ENCODE measurements around the gene ZDHHC6.

ZDHHC6 gene

DNA sequence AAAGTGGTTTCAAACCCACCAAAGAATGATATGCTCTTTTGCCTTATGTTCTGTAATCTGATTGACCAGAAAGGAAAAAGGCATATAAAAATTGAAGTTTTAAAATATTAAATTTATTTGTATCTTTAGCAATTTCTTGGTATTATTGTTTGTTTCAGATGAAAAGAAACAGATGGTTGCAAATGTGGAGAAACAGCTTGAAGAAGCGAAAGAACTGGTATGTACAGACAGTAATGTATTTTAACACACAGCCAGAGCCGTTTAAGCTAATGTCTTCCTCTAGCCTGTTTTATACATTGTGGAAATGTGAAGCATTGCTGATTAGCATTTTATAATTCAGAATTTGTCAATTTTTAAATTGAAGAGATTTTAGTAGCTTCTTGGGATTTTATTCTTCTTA, 13.7 kb upstream of the ZDHHC6 start:
- ATAC-seq = no peak
- H3K4me1 Mint-ChIP-seq = peaks cover 16% of the 10 kb centered on the region
- H3K4me3 Mint-ChIP-seq = no peak overlapping the region
- peaks cover 23% of the 10 kb centered on the region for H3K36me3 Mint-ChIP-seq
- no peak overlapping the region for H3K27ac Mint-ChIP-seq
- no peaks in the 10 kb centered on the region for H3K27me3 Mint-ChIP-seq
- H3K9me3 Mint-ChIP-seq = no peaks in the 10 kb centered on the region

DNA sequence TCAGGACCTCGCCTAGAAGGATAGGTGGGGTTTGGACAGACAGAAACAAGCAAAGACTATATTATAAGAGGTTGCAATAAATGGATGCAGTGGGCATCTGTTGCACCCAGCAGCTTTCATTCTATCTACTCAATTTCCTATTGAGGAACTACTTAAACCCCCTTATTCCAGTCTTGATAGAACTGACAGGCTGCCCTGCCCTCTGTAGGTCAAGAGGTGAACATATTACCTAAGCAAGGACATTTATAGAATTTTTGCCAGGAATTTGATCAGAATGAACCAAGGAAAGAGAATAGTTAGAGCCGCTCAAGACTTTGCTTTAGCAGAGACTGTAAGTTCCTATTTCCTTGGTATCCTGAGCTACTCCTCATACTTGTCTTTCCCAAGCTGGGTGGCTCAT, 9.8 kb upstream of the ZDHHC6 start:
- H3K4me1 Mint-ChIP-seq = peaks cover 23% of the 10 kb centered on the region
- H3K9me3 Mint-ChIP-seq = no peaks in the 10 kb centered on the region
- no peaks in the 10 kb centered on the region for H3K27me3 Mint-ChIP-seq
- peaks cover 6% of the 10 kb centered on the region for H3K36me3 Mint-ChIP-seq
- no peak overlapping the region for H3K27ac Mint-ChIP-seq
- ATAC-seq = no peak
- no peak overlapping the region for H3K4me3 Mint-ChIP-seq

DNA sequence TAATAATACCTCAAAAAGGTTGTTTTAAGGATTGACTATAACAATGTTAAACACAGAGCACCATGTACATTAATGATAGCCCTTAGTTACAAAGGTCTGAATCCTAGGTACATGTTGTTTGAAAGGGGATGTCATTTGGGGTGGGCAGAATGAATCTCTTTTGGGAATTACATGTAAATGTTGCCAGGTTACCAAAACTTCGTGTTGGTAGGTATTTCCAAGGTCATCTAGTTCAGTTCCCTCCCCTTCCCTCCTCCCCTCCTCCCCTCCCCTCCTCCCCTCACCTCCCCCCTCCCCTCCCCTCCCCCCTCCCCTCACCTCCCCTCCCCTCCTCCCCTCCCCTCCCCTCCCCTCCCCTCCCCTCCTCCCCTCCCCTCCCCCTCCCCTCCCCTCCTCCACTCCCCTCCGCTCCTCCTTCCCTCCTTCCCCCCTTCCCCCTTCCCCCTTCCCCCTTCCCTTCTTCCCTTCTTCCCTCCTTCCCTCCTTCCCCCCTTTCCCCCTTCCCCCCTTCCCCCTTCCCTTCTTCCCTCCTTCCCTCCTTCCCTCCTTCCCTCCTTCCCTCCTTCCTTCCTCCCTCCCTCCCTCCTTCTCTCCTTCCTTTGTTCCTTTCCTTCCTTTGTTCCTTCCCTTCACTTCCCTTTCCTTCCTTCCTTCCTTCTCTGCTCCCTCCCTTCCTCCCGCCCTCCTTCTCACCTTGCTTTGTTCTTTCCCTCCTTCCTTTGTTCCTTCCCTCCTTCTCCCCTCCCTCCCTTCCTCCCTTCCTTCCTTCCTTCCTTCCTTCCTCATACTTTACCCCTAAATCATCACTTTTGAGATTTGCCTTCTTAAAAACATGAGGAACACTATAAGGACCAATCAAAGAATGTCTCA, 8.4 kb upstream of the ZDHHC6 start:
- ATAC-seq = no peak
- Mint-ChIP-seq H3K4me3 (no peak overlapping the region), H3K36me3 (peaks cover 9% of the 10 kb centered on the region), H3K9me3 (no peaks in the 10 kb centered on the region), H3K27ac (peak overlapping the region; percentile 41), H3K27me3 (no peaks in the 10 kb centered on the region), H3K4me1 (peaks cover 29% of the 10 kb centered on the region)

DNA sequence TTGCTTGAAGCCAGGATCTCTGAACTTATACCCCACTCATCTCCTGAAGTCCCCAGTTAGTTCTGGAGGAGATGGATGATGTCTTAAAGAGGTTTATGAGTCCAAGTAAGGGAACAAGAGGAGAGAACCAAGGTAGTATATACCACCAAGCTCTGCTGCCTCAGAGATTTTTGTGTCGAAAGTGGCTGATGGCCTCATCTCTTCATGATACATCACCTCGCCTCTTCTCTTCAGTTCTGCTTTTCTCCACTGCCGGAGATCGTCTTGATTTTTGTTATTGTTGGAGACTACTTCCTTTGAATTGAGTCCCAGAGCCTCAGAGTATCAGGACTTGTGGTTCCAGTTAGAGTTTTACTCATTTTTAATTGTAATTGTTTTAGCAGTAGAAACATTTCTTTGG, 2.2 kb upstream of the ZDHHC6 start:
- peaks cover 35% of the 10 kb centered on the region for H3K4me1 Mint-ChIP-seq
- no peaks in the 10 kb centered on the region for H3K9me3 Mint-ChIP-seq
- ATAC-seq = no peak
- H3K27me3 Mint-ChIP-seq = no peaks in the 10 kb centered on the region
- peaks cover 15% of the 10 kb centered on the region for H3K36me3 Mint-ChIP-seq
- H3K4me3 Mint-ChIP-seq = peak overlapping the region; percentile 13
- H3K27ac Mint-ChIP-seq = no peak overlapping the region

DNA sequence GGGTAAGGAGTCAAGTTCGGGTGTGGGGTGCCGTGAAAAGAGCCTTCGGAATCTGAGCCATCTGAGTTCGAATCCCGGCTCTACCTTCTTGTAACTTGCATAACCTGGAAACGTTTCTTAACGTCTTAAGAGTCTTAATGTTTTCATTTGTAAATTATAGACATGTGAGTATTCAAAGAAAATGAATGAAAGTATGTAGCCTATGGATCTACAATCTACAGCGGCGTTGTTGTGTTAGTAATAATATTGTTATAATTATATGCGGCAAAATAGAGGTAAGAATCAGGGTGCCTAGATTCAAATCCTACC, 860 bp upstream of the ZDHHC6 start:
- H3K4me1 Mint-ChIP-seq = peaks cover 42% of the 10 kb centered on the region

DNA sequence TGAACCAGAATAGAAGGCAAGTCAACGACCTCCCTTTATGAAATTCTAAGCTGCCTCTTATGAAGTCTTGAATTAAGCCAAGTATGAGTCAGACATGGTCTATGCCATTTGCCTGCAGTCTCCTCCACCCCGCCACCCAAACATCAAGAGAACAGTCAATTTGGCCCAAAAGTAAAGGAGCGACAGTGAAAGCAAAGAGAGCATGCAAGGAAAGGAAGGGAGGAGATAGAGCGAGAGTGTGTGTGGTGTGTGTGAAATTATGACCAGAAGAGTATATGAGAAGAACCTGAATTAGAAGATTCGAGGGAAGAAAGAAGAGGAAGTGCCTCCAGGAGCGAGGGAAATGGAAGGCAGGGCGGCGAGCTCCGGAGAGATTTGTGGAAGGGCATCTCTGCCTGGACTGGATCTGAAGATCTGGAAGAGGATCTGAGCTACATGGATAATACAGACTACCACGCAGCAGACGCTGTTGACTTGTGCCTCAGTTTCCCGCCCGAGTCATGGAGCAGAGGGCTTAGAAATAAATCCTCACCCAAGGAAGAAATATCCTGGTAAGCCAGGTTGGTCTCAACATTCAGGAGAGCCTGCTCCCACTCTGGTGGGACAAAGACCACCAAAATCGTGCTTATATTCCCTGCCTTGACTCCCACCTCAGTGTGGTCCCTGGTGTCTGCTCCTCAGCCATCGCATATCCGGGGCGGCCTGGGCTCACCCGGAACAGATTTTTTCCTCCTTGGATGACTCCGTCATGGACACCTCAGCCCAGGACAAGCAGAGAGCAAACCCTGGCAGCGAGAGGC, 459 bp downstream of the ZDHHC6 start:
- Mint-ChIP-seq H3K9me3 (no peaks in the 10 kb centered on the region), H3K36me3 (peaks cover 28% of the 10 kb centered on the region), H3K4me3 (peak overlapping the region; percentile 95), H3K27me3 (no peaks in the 10 kb centered on the region), H3K4me1 (peaks cover 47% of the 10 kb centered on the region), H3K27ac (peak overlapping the region; percentile 92)
- no peak for ATAC-seq

More for the DNA sequence above, 860 bp upstream of the ZDHHC6 start:
- Mint-ChIP-seq H3K36me3 (peaks cover 19% of the 10 kb centered on the region), H3K27ac (peak overlapping the region; percentile 92), H3K27me3 (no peaks in the 10 kb centered on the region), H3K4me3 (peak overlapping the region; percentile 95), H3K9me3 (no peaks in the 10 kb centered on the region)
- ATAC-seq = no peak

DNA sequence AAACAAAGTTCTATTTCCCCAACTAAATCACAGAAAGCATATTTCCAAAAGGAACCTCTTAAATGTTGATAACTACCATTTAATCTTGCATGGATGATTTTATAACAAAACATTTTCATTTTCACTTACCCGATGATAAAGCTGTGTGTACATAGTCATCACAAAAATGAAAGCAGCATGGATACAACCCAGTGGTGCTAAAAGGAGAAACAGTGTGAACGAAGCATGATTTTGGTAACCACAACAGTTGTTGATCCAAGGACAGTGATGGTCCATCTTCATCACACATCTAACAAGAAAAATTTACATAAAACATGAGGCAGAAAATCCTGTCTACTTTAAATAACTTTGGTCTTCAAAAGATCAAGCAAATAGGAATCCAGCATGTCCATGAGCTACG, 4.7 kb downstream of the ZDHHC6 start:
- H3K4me3 Mint-ChIP-seq = no peak overlapping the region
- peak overlapping the region; percentile 40 for H3K27ac Mint-ChIP-seq
- peaks cover 40% of the 10 kb centered on the region for H3K36me3 Mint-ChIP-seq
- H3K4me1 Mint-ChIP-seq = peaks cover 32% of the 10 kb centered on the region
- H3K9me3 Mint-ChIP-seq = no peaks in the 10 kb centered on the region
- ATAC-seq = no peak
- no peaks in the 10 kb centered on the region for H3K27me3 Mint-ChIP-seq

DNA sequence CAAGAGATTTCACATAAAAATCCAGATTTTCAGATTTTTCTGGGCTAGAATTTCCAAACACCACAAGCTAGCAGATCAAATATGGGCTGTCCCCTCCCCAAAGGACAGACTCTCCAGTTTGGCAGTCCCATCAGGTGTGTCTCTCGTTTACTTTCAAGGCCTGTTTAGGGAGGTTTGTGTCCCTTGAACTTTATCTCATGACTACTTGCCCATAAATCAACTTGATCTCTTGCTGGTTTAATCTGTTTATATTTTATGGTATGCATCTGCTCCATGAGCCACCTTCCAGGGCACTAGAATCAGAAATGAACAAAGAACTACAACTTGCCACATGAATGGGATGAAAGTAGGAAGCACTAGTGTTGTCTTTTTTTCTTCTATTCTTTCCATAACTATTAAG, 5.2 kb downstream of the ZDHHC6 start:
- peak overlapping the region; percentile 40 for H3K27ac Mint-ChIP-seq
- H3K4me3 Mint-ChIP-seq = no peak overlapping the region
- ATAC-seq = no peak

DNA sequence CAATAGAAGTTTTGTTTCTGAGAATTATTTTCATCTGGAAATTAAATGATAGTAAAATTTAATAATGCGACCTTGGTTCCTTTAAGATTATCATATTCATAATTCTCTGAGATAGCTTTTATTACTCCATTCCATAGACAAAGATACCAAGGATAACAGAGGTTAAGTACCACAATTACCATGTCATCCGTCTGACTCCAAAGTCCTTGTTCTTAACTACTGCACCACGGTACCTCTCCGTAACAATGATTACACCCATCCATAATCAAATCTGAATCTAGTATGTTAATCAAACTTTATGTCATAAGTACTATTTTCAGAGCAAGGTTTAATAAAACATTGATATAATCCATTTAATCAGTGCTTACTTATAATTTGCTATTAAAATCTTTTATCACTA, 8.4 kb downstream of the ZDHHC6 start:
- no peak for ATAC-seq
- Mint-ChIP-seq H3K4me1 (peaks cover 16% of the 10 kb centered on the region), H3K27ac (no peak overlapping the region), H3K27me3 (no peaks in the 10 kb centered on the region), H3K9me3 (no peaks in the 10 kb centered on the region), H3K4me3 (no peak overlapping the region), H3K36me3 (peaks cover 45% of the 10 kb centered on the region)

More for the DNA sequence above, 5.2 kb downstream of the ZDHHC6 start:
- no peaks in the 10 kb centered on the region for H3K27me3 Mint-ChIP-seq
- peaks cover 40% of the 10 kb centered on the region for H3K36me3 Mint-ChIP-seq
- H3K9me3 Mint-ChIP-seq = no peaks in the 10 kb centered on the region
- peaks cover 32% of the 10 kb centered on the region for H3K4me1 Mint-ChIP-seq

DNA sequence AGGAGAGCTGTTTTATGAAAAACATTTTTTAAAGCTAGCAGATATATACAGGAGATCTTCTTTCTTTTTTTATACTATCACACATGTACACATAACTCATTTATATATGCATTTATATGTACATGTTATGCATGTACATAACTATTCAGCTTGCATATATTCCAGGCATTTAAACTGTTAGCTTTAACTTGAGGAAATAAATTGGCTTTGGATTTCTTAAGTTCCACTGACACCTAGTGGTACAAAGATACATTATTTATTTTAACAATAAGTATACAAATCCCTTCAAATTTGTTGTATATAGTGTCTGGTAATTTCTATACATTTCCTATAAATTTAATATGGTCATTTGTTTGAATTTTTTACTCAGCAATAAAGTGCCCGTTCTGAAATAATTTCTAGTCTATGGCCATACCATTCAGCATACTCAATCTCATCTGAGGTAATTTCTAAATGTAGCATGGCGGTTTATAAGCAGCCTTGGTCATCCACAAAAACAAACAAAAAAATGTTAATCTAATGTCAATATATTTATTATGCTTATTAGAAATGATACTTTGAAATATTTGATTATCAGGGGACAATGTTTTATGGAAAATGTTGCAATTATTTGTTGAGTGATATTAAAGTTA, 11.6 kb downstream of the ZDHHC6 start:
- Mint-ChIP-seq H3K4me1 (peaks cover 6% of the 10 kb centered on the region), H3K27me3 (no peaks in the 10 kb centered on the region), H3K27ac (no peak overlapping the region), H3K36me3 (peaks cover 43% of the 10 kb centered on the region), H3K4me3 (no peak overlapping the region), H3K9me3 (no peaks in the 10 kb centered on the region)
- ATAC-seq = no peak

DNA sequence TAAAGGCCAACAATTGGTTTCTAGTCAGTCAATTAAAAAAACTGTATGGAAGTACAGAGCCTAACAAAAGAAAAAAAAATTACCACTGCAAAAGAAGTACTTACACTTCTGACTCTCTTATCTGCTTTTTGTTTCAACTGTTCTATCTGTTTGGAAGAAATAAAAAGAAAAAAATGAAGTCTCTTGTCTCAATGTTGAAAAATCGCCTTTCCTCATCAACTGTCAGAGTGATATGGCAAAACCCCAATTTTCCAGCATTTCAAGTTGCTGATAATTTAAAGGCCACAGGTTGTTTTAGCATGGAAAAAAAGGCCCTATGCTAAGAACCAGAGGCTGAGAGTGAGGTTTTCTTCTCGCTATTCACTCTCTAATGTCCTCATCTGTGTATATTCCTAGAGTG, 13.6 kb downstream of the ZDHHC6 start:
- Mint-ChIP-seq H3K4me1 (peaks cover 14% of the 10 kb centered on the region), H3K27ac (no peak overlapping the region), H3K9me3 (no peaks in the 10 kb centered on the region), H3K36me3 (peaks cover 49% of the 10 kb centered on the region), H3K27me3 (no peaks in the 10 kb centered on the region), H3K4me3 (no peak overlapping the region)
- ATAC-seq = no peak

DNA sequence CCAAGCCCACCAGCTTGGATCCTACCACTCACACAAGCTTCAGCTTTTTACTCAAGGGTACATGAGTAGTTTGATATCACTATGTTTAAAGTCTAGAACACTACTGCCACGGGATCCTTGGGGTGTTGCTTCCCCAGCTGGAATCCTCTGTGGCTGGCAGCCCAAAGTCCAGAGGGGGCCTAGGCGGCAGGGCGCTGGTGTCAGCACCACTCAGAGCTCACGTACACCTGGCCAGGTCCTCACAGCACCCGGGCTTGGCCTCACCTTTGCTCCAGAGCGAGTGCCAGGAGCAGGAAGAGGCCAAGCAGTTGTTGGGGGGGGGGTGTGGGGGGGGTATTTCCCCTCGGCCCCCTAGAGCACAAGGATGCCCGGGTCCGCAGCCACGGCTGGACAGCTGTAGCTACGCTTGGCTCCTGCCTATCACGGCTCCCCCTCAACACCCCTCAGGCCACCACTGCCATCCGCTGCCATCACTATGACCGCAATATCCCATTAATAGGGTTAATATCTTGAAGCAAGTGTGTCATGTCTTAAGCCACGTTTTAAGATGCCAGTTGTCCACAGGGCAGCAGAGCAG, 17.0 kb downstream of the ZDHHC6 start:
- H3K4me1 Mint-ChIP-seq = peaks cover 8% of the 10 kb centered on the region
- H3K4me3 Mint-ChIP-seq = no peak overlapping the region
- H3K27me3 Mint-ChIP-seq = no peaks in the 10 kb centered on the region
- H3K27ac Mint-ChIP-seq = peak overlapping the region; percentile 69
- peaks cover 64% of the 10 kb centered on the region for H3K36me3 Mint-ChIP-seq
- ATAC-seq = no peak
- H3K9me3 Mint-ChIP-seq = no peaks in the 10 kb centered on the region

DNA sequence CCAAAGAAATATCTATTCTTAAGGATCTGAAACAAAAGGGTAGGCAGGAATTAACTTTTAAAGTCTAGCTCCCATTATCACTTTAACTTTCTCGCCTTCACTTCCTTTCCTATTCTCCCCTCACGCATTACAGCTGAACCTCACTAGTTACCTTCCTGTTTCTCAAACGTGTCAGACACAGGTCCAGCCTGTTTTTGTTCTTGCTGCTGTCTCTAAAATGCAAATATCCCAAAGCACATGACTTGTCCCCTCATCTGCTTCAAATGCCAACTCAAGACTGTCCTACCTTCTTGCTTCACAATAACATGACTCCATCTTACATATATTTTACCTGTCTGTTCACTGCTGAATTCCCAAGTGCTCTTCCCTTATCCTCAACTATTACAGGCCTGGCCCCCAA, 17.6 kb downstream of the ZDHHC6 start:
- H3K9me3 Mint-ChIP-seq = no peaks in the 10 kb centered on the region
- ATAC-seq = peak; percentile 58
- peak overlapping the region; percentile 46 for H3K27ac Mint-ChIP-seq
- no peak overlapping the region for H3K4me3 Mint-ChIP-seq
- H3K27me3 Mint-ChIP-seq = no peaks in the 10 kb centered on the region
- peaks cover 8% of the 10 kb centered on the region for H3K4me1 Mint-ChIP-seq
- peaks cover 61% of the 10 kb centered on the region for H3K36me3 Mint-ChIP-seq

DNA sequence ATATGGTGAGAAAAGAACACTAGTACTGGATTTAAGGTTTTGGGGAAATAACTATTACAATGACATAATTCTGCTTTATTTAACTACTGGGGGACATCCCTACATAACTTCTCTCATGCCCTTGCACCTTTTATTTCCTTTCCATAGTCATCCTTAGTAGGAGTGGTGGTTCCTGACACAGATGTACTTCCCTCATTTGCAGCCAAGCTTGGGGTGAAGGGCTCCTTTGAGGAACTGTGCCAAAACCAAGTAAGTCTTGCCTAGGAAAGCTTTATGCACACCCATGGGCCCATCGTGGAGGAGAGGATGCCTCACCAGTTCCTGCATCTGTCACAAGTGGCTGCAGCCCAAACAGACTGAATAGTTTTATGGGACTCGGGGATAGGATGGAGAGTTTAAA, 20.6 kb downstream of the ZDHHC6 start:
- no peak overlapping the region for H3K27ac Mint-ChIP-seq
- H3K27me3 Mint-ChIP-seq = no peaks in the 10 kb centered on the region
- H3K36me3 Mint-ChIP-seq = peaks cover 59% of the 10 kb centered on the region

DNA sequence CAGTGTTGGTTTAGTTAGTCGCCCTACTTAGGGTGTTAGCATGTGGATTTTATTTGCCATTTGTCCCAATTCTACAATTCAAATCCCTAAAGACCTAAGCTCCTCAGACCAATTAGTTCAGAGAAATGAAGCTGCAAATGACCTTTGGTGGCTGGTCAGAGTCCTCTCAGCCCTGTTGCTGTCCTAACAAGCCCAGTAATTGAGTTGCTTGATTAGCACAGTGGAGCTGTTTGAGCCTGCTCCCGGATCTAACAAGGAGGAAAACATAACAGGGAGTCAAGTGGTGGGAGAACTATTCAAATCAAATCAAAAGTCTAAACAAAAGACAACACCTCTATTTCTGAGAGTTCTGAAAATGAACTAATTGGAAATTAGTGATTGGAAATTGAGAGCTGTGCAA, 22.1 kb downstream of the ZDHHC6 start:
- Mint-ChIP-seq H3K27me3 (no peaks in the 10 kb centered on the region), H3K9me3 (no peaks in the 10 kb centered on the region), H3K4me1 (peaks cover 8% of the 10 kb centered on the region), H3K4me3 (no peak overlapping the region), H3K27ac (no peak overlapping the region), H3K36me3 (peaks cover 57% of the 10 kb centered on the region)
- no peak for ATAC-seq

More for the DNA sequence above, 20.6 kb downstream of the ZDHHC6 start:
- ATAC-seq = no peak
- Mint-ChIP-seq H3K4me1 (peaks cover 8% of the 10 kb centered on the region), H3K9me3 (no peaks in the 10 kb centered on the region), H3K4me3 (no peak overlapping the region)

All from stimulated activated memory B cell treated with anti-CD40 and anti-IgM and Interleukin-4, amounts not matched to agents 10 μg/mL and 1 μg/mL and 100 μg/mL, for 72 hours (primary cell).